G401 (cell line): Measurements from ENCODE around the gene EFEMP1. TPM values are rescaled to one million over a fixed set of nuclear protein-coding genes. Genes with fewer than 3 reads are reported as not detected.

Source experiments
- DNase-seq: peaks from one replicate; pipeline ENCODE4 v3.0.0-alpha.2; 2015; ENCODE audit warnings: low spot score
- in situ Hi-C: cut with HindIII; loops from 2 replicates; pipeline ENCODE4 v1.10.0; 2016; ENCODE audit warnings: low sequenced_read_pairs, mixed read lengths
- total RNA-seq: library from RNA; depleted of rRNA; stranded (reverse); fragments of >200 nt; shearing (Covaris generic); gene quantifications from 2 replicates; pipeline ENCODE4 v1.2.3, GENCODE V29; 2014

The EFEMP1 gene
- total RNA-seq, 1 experiment from 2014 or later: not detected

- no peak for DNase-seq
- in situ Hi-C loops: no loop called here
These were observed 46.5 kb downstream of the EFEMP1 start for GRCh38 chr2:55877087-55877436.

DNA sequence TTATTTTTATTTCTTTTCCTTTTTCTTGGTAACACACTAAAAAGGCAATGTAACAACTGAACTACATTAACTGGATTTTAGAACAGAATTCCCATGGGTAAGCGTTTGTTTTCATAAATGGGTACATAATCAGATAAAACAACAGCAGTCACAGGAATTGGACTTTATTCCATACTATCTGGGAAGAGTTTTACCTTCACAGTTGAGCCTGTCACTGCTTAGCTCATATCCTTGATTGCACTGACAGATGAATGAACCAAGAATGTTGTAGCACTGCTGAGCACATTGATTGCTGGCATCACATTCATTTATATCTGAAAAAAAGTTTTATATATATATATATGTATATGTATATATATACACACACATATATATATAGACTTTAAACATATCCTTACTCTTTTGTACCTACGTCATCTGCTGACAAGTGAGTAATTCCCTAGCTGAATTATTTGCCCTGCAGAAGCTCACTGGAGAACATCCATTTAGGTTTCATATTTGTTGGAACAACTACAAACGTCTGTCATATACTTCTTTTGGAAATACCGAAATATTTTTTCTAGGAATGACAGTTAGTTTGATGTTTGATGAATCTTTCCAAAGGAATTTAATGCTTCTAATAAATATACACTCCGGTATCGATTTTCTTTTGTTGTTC, 47.0 kb downstream of the EFEMP1 start:
- in situ Hi-C loops: no loop called here
- DNase-seq: no peak

DNA sequence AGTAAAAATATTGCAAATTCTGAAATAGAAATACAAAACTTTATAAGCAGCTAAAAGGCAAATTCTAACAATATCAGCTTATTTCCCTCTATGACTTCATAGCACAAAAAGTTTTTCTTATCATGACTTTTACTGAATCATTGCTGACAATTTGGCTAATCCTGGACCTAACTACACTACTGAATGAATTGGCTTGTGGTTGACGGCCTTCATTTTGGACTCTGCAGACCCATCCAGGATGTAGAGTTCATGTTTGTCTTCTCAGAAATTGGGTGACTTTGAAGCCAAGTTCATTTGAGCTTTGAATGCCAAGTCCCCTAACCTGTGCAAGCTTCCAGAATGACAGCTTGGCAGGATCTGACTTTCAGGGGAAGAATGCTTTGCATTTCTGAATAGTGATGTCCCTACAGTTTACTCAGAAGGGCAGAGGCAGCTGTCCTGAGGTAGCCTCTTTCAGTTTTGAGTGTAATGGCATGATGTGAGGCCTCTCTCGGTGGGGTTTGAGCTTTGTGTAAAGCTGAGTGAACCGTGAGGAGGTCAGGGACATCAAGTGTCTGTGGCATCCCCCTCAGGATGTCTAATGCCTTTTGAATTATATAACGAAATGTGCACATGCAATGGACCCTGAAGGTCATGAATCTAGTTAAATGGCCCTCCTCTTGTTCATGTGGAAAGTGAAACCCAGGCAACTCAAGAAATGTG, 48.0 kb downstream of the EFEMP1 start:
- in situ Hi-C loops: no loop called here
- DNase-seq: no peak

DNA sequence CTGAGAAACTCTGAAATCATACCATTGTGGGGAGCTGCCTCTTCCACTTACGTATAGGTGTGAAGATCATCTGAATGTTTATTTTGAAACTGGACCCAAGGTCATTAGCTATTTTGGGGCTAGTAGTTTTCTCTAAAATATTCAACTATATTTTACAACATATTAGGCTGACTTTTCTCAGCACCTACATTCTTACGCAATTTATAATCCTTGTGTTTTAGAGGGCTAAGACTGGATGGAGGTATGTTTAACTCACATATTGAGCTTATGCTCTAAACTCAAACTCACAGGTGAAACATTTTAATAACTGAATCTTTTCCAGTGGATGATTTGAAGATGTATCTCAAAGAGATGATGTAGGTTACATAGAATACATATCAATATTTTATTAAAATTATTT, 49.2 kb downstream of the EFEMP1 start:
- in situ Hi-C loops: no loop called here
- DNase-seq: no peak

DNA sequence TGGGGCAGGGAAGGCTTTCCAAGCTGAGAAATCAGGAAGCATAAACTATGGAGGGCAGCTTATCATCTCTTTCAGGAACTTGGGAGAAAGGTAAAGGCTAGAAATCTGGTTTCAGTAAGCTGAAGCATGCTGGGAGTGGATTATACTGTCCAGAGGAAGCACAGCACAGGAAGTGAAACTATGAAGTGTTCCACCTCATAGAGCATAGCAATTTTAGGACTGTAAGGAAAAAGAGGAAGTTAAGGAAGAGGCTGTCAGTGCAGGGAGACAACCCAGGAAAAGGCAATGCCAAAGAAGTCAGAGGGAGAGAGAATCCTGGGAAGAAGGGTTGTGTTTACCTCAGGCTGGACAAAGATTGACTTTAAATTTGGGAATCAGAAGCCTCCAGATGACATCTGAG, 51.9 kb downstream of the EFEMP1 start:
- DNase-seq: no peak
- in situ Hi-C loops: no loop called here

GRCh38 chr2:55869637-55870325, 53.8 kb downstream of the EFEMP1 start:
- no peak for DNase-seq
- in situ Hi-C loops: no loop called here

- in situ Hi-C loops: no loop called here
These were observed 58.3 kb downstream of the EFEMP1 start for GRCh38 chr2:55865096-55865835.

GRCh38 chr2:55864351-55865084, 59.1 kb downstream of the EFEMP1 start:
- DNase-seq: no peak

More at GRCh38 chr2:55865096-55865835, 58.3 kb downstream of the EFEMP1 start:
- DNase-seq: no peak

DNA sequence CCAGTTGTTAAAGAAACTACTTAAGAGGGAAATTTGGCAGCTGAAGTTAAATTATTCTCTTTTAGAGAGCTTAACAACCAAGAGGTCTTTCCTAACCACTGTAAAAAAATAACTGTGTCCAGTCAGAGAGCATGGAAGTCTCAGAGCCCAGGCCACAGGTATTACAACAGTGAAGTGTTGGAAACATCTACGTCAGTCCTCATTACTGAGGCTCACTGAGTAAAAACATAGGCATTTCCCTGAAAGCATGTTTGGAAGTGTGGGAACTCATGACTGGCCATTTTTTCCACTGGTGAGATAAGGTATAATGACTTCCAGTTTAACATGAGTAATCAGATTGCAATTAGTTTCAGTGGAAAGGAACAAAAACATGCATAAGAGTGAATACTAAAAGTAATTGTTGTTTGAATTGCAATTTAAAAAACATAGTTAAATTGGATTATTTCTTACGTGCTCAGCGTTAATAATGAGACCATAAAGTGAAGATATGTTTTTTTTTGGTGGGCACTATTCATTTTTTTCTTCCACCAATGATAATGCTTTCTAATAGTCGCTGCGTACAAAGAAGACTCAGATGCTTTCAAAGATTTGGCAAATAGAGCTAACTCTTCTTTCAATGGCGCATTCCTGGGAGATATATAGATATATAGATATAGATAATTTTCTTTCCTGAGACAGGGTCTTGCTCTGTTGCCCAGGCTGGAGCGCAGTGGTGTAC, 60.8 kb downstream of the EFEMP1 start:
- DNase-seq: no peak
- in situ Hi-C loops: no loop called here

More at GRCh38 chr2:55864351-55865084, 59.1 kb downstream of the EFEMP1 start:
- in situ Hi-C loops: no loop called here

- no peak for DNase-seq
- in situ Hi-C loops: no loop called here
These were observed 61.3 kb downstream of the EFEMP1 start for GRCh38 chr2:55862246-55862645.

GRCh38 chr2:55861733-55862132, 61.8 kb downstream of the EFEMP1 start:
- in situ Hi-C loops: no loop called here
- DNase-seq: no peak

DNA sequence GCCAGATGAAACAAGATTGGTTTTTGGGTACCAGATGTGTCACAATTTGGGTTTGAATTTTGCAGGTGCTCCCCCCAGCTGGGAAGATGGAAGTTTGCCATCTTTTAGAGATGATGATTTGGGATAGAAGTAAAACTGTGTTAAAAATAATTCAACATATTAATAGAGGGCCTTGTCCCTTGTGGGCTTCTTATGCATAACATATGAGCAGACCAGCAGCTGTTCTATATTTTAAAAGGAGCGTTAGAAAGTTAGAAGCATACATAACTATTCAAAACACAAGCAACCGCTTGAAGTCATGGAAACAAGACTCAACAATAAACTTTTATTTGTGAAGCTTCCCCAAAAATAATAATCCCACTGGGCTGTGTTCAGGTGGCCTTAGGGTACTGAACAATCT, 62.8 kb downstream of the EFEMP1 start:
- in situ Hi-C loops: no loop called here
- DNase-seq: no peak

DNA sequence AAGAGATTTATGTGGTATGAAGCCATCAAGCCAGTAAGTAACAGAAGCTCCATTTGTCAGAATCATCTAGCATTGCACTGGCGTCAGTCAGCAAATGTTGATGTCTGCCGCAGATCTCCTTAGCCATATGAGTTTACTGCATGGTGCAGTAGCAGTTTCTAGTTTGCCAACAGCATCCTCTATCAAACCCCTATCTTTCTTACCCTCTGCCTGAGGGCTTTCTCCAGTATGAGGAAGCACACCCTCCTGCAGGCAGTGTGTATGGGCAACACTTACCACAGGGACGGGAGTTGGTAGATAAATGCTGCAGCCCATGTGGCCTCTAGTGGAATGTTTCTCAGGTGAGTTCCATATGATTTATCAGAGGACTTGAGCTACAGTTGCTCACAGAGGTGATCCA, 63.7 kb downstream of the EFEMP1 start:
- DNase-seq: no peak
- in situ Hi-C loops: no loop called here

DNA sequence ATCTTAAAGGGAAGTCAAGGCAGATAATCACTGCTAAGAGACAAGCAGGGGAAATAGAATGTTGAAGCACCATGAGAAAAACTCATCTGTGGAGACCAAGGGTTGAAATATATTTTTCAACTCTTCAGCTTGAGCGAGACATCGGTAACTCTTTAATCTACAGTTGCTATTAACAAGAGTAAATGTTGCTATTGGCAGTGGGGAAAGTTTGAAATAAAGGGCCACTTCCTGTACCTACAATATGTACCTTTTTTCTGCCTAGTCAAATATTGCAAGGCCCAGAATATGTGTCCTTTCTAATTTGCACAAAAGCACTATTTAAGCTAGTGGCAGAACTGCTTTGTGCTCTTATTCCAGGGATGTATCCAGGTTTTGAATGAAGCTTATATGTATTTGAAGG, 65.8 kb downstream of the EFEMP1 start:
- DNase-seq: no peak
- in situ Hi-C loops: no loop called here

GRCh38 chr2:55856936-55857335, 66.6 kb downstream of the EFEMP1 start:
- in situ Hi-C loops: no loop called here
- no peak for DNase-seq

DNA sequence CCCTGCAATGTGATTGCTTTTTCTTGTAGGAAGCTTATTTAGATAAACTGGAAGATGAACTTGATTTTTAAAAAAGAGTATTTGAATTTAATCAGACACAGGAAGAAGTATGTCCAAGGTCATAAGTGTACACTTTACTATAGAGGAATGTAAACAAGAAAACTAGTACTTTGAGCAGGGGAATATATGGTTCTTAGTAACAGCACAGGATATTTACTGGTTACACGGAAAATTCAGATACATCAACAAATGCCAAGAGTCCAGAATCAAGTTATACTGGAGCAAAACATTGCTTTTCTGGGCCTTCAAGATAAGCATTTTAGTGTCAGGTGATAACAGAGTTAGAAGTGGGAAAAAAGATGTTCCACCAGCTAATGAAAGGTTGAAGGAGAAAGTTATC, 75.5 kb downstream of the EFEMP1 start:
- DNase-seq: no peak
- in situ Hi-C loops: no loop called here

DNA sequence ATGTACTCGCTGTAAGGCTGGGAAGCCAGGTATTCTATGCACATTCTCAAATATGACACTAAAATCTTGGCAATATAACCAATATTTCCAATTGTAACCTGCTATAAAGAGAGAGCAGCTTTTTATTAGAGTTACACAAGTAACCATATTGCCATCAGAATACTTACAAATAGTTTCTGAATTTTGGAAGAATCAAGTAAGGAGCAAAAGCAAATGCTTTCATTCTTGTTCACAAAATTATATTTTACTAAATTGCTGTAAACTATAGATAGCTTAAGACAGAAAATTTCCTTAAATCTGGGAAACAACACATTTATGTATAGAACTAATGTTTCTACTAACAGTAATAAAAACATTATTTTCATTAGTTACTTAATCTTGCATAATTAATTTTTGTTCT, 77.2 kb downstream of the EFEMP1 start:
- no peak for DNase-seq
- in situ Hi-C loops: no loop called here

GRCh38 chr2:55844986-55845385, 78.6 kb downstream of the EFEMP1 start:
- no peak for DNase-seq
- in situ Hi-C loops: no loop called here

DNA sequence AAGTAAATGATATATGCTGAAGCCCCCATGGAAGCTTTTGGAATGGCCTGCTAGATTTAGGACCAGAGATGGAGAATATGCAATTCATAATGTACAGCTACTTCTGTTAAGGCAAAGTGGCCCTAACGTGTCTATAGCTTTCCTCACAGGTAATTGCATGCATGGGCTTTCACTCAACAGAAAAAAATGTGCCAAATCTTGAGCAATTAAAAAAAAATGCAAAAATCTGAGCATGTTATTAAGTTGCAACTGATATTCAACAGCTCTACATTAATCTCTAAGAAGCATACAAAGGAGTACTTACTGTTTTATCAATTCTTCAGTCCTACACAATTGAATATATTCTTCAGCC, 79.6 kb downstream of the EFEMP1 start:
- in situ Hi-C loops: no loop called here
- DNase-seq: no peak
